CD4-positive, alpha-beta T cell treated with Interleukin-2 at 100 ng/mL for 4 hours (primary cell): ENCODE data around the gene OR8U1.
"Not testable (repeated sequence)": the region's sequence is repeated elsewhere in the genome, so short reads cannot be mapped to it uniquely, and the experiment has no call there.

Experiments used
- DNase-seq: peaks from one replicate; pipeline ENCODE4 v3.0.0-alpha.2; 2020; ENCODE audit warnings: low spot score

OR8U1 gene

GRCh38 chr11:56375324-56375723, at the start of gene OR8U1:
OR8U1 (plus strand) TSS chr11:56375624; CDS start chr11:56375624, 0 bp downstream.
- DNase-seq: no peak

GRCh38 chr11:56331861-56332491, 43.4 kb upstream of the OR8U1 start:
- DNase-seq: no peak

- DNase-seq: no peak
These were observed 42.3 kb upstream of the OR8U1 start for GRCh38 chr11:56333156-56333555.

- no peak for DNase-seq
These were observed 35.1 kb upstream of the OR8U1 start for GRCh38 chr11:56340289-56340688.

GRCh38 chr11:56345739-56346138, 29.7 kb upstream of the OR8U1 start, which contains the start of gene OR8K1:
OR8K1 (plus strand) TSS chr11:56346039; CDS start chr11:56346039, 0 bp downstream.
- DNase-seq: no peak

- DNase-seq: no peak
These were observed 21.4 kb upstream of the OR8U1 start, which contains the start of gene OR8J1 for GRCh38 chr11:56353991-56354390. OR8J1 (plus strand) TSS chr11:56354291; CDS start chr11:56360247, 5,956 bp downstream.

- no peak for DNase-seq
These were observed 4.7 kb downstream of the OR8U1 start for GRCh38 chr11:56380120-56380519.

GRCh38 chr11:56394381-56394780, 19.0 kb downstream of the OR8U1 start:
- no peak for DNase-seq

- DNase-seq: no peak
These were observed 20.6 kb downstream of the OR8U1 start for GRCh38 chr11:56396047-56396446.

GRCh38 chr11:56401858-56402461, 26.5 kb downstream of the OR8U1 start:
- DNase-seq: not testable (repeated sequence)

- DNase-seq: no peak
These were observed 29.0 kb downstream of the OR8U1 start for GRCh38 chr11:56404393-56404792.

GRCh38 chr11:56410801-56411200, 35.4 kb downstream of the OR8U1 start:
- no peak for DNase-seq

- no peak for DNase-seq
These were observed 37.0 kb downstream of the OR8U1 start, which contains the start of gene OR5AL1 for GRCh38 chr11:56412396-56412795. OR5AL1 (plus strand) TSS chr11:56412696.
